Left kidney (tissue), 2 donors: ENCODE data around the gene POLR2L. TPM values are rescaled to one million over a fixed set of nuclear protein-coding genes. Genes with fewer than 3 reads are reported as not detected.

Source experiments
- DNase-seq: peaks from one replicate; pipeline ENCODE4 v3.0.0-alpha.2; 2013
- polyA plus RNA-seq: library from polyadenylated mRNA; unstranded; fragments of 120-200 nt; gene quantifications from one replicate; pipeline ENCODE4 v1.2.1, GENCODE V29; 2013; ENCODE audit not compliant: insufficient read length

POLR2L gene
- polyA plus RNA-seq, 1 donor, result 71.9 TPM

DNA sequence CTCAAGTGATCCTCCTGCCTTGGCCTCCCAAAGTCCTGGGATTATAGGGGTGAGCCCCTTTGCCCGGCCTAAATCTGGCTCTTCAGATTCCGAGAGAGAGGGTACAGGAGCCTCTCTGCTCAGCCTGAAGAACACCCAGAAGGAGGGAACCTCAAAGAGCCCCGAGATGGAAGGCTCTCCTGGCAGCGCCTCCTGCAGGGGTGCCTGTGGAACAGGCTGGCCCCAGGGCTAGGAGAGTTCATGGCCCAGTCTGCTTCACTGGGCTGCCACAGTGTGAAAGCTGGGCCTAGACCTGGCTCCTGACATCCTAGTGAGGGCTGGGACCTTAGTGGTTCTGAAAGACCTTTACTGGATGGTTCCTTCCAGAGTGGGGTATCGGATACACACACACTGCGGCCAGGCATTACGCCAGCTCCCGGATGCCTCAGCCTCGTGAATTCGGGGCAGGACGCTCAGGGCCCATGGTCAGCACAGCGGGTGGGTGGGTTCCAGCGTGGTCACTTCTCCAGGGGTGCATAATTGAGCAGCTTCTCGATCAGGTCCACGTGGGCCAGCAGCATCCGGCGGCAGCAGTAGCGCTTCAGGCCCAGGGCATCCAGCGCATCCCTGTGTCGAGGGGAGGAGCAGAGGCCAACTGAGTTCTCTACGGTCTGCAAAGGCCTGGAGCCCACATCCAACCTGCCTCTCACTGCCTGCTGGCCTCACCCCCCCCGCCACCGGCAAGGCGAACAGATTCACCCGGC lies 2.3 kb downstream of the POLR2L start:
- no peak for DNase-seq

DNA sequence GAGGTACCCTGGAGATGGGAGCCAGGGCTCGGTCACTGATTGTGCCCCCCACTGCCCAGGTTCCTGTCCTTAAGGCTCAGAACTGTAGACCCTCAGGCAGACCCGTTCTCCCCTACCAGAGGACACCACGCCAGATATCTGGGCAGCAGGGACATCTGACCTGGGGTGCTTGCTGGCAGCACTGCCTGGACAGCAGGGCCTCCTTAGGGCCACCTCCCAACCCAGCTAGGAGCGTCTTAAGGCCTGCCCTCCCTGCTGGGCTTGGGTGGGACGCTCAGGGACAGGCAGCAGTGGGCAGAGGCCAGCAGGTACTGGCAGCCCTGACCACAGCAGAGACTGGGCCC lies 3.1 kb downstream of the POLR2L start:
- DNase-seq, result no peak

DNA sequence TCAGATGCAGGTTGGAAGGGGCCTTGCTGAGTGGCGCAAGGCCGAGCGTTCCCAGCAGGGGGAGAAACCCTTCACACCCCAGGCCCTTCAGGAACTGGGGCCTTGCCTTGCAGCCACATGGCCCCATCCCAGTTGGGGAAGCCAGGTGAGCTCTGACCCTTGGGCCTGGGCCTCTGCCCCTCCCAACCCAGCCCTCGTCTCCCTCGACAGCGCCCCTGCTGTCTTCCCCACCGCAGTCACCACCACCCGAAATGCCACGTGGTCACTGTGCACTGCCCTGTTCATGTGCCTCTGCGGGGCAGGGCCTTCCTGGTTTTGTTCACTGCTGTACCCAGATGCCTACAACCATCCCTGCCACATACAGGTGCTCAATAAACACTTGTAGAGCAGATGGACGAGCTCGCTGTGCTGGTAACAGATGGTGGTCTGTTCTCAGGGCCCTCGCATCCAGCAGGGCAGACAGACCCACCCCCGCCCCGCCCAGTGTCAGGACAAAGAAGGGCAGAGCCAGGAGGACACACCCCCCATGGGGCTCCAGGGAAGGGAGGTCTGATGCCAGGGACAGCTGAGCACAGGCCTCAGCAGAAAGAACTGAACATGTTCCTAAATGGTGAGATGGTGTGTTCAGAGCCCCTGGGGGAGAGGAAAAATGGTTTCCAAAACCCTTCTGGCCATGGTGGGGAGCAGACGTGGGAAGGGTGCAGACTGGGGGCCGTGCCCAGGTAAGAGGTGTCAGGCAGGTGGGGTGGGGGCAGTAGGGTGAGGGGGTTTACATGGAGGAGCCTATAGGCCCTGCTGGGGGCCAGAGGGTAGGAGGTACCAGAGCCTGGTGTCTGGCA lies 3.7 kb downstream of the POLR2L start:
- no peak for DNase-seq

DNA sequence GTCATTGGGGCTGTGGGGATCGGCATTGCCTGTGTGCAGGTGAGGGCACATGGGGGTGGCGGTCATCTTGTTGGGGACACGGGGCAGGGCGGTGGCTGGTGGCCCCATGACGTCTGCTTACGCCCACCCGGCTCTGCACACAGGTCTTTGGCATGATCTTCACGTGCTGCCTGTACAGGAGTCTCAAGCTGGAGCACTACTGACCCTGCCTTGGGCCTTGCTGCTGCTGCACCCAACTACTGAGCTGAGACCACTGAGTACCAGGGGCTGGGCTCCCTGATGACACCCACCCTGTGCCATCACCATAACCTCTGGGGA lies 4.4 kb downstream of the POLR2L start:
- DNase-seq, result no peak

DNA sequence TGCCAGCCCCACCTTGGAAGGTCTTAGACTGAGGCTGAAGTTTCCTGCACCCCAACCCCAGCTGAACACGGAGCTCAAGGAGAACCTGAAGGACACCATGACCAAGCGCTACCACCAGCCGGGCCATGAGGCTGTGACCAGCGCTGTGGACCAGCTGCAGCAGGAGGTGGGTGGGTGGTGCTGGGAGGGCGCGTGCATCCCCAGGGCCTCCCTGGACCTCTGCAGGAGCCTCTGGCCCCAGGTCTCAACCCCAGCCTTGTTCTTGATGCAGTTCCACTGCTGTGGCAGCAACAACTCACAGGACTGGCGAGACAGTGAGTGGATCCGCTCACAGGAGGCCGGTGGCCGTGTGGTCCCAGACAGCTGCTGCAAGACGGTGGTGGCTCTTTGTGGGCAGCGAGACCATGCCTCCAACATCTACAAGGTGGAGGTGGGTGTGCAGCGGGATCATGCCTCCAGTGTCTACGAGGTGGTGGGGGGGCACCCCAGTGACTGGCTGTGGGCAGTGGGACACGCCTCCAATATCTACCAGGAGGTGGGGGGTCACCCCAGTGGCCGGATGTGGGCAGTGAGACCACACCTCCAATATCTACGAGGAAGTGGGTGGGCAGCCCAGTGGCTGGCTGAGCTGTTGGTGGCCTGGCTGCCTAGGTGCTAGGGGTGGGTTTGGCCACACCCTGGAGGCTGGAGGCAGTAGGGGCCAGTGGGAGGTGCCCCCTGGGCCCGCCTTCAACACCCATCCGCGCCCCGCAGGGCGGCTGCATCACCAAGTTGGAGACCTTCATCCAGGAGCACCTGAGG lies 4.9 kb downstream of the POLR2L start:
- no peak for DNase-seq

DNA sequence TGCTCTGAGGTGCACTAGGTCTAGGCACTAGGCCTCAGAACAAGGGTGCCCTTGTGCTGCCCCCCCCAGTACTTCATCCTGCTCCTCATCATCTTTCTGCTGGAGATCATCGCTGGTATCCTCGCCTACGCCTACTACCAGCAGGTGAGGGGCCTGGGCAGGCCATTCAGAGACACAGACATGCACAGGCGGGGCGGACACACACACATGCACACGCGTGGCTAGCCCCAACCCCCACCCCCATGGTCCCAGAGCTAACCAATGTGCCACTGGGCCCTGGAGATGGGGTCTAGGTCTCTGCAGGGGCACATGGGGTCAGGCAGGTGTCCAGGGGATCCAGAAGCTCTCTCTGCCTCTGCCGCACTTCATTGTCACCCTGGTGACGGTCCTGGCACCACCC lies 5.6 kb downstream of the POLR2L start:
- DNase-seq, result no peak

DNA sequence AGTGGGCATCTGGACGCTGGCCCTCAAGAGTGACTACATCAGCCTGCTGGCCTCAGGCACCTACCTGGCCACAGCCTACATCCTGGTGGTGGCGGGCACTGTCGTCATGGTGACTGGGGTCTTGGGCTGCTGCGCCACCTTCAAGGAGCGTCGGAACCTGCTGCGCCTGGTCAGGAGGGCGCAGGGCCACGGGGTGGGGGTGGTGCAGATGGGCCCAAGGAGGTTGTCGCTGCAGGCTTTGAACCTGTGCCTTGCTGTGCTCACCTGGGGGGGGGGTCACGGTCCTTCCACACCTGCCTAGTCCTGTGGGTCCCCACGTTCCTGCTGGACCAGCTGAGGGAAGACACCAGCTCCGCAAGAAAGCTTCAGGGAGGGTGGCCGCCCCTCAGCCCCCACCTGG lies 6.1 kb downstream of the POLR2L start:
- no peak for DNase-seq

DNA sequence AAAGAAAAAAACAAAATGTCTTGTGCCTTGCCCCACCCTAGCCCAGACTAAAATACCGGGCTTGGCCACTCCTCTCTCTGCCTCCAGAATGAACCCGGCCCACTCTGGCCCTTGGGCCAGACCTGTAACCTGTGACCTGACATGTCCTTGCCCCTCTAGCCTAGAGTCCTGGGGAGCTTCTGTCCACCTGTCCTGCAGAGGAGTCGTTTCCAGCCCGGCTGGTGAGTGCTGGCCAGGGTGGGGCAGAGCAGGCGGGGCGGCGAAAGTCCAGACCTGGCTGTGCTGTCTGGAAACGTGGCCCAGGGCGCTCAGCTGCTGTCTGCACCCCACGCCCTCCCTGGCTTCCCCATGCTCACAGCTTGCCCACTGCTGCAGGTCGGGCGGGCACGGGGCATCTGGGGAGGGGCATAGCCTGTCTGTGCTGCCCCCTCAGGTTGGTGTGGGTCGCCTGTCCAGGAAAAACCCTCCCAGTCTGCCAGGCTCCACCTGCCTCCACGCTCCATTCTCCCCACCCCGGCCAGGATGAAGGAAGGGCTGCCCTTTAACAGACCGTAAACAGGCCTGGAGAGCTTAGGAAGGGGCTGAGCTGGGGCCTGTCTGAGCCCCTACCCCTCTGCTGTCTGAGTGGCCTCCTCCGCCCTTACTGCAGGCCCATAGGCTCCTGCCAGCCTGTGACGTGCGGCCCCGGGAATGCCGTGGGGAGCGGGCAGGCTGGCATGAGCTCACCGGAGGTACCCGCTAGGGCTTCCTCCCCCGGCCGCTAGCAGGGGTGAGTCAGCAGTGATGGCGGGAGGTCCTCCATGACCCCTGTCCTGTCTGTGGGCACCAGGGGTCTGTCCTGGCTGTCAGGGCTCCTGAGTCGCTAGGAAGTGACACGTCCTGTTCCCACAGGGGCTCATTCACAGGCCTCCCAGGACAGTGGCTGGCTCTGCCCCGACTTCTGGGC lies 7.7 kb downstream of the POLR2L start:
- no peak for DNase-seq

DNA sequence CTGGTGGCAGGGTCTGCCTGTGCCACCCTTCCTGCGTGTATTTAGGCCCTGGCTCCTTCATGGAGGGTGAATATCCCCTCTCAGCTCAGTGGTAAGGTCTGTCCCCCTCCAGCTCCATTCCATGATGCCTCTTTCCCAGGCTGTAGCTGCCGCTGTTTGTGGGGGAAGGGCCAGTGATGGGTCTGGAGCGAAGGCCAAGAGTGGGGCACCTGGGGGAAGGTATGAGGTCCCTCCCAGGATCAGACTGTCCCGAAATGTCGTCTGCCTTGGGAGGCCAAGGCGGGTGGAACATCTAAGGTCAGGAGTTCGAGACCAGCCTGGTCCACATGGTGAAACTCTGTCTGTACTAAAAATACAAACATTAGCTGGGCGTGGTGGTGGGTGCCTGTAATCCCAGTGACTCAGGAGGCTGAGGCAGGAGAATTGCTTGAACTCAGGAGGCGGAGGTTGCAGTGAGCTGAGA lies 8.4 kb downstream of the POLR2L start:
- no peak for DNase-seq

DNA sequence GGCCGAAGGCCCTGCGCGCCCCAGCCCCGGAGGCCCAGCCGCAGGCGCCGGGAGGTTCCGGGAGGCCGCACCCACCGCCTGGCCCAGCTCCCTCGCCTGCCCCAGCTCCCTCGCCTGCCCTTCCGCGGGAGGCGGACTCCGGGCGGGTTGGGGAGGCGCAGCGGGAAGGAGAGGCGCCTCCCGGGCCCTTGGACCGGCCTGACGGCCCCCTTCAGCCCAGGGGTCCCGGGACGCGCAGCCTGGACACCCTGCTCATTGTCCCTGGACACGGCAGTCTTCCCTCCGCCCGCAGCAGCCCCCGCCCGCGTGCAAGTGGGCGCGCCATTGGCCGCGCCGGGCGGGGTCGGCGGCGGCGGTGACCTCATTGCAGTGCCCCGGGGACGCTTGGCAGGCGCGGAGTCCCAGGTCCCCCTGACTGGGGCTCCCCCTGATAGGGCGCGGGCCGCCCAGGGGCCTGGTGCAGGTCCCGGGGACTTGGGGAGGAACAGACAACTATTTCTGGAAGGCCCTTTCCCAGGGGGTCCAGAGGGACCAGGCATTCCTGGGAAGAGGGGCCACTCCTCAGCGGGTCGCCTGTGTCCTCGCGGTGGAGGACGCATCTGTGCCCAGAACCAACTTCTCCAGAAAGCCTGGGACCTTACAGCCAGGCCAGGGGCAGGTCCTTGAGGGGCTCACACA lies 9.1 kb downstream of the POLR2L start:
- no peak for DNase-seq

DNA sequence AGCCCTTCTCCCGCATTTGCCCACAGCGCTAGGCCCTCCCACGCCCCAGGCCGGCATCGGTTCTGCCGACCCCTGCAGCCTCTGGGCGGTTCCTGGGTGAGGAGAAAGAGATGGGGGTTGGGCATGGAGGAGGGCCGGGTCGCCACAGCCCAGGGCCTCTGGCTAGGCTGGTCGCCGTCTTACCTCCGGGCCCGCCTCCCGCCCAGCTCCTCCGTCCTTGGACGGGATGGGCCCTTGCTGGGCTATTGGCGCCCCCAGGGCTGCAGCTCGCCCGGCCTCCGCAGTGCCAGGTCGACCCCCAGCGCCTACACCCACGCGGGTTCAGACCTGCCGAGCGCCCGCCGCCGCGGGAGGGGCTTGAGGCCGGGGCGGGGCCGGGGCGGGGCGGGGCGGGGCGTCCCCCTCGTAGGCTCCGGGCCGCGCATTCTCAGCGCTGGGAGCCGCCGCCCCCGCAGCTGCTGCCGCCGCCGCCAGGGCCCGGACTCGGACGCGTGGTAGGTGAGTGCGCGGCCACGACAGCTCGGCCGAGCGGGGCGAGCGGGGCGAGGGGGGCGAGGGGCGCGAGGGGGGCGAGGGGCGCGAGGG lies 9.7 kb downstream of the POLR2L start, which contains the start of gene CD151:
Gene CD151 (plus strand): TSS at position 424 of the 585 bp plus-strand sequence. CDS start 3,118 bp downstream, outside the sequence.
- DNase-seq, result no peak

DNA sequence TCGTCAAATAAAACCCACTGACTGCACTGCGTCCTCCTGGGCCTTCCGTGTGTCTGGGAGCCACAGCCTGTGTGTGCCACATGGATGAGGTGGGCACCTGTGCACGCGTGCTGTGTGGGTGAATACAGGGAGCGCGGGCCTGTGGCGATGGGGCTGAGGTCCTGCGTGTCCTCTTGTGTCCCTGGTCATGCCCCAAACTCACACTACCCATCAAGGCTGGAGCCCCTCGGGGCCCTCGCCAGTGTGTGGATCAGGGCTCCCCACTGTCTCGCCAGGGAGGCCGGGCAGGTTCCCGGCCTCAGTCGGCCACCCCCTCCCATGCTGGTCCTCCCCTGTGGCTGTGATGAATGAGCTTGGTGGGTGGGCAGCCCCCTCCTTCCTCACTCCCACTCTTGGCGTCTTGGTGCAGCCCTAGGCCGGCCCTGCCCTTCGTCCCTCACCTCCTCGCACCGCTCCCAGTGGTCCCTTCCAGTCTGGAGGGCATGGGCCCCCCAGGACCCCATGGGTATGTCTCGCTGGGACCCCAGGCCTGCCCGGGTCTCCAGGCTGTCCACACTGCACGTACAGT lies 10.3 kb downstream of the POLR2L start:
- no peak for DNase-seq

DNA sequence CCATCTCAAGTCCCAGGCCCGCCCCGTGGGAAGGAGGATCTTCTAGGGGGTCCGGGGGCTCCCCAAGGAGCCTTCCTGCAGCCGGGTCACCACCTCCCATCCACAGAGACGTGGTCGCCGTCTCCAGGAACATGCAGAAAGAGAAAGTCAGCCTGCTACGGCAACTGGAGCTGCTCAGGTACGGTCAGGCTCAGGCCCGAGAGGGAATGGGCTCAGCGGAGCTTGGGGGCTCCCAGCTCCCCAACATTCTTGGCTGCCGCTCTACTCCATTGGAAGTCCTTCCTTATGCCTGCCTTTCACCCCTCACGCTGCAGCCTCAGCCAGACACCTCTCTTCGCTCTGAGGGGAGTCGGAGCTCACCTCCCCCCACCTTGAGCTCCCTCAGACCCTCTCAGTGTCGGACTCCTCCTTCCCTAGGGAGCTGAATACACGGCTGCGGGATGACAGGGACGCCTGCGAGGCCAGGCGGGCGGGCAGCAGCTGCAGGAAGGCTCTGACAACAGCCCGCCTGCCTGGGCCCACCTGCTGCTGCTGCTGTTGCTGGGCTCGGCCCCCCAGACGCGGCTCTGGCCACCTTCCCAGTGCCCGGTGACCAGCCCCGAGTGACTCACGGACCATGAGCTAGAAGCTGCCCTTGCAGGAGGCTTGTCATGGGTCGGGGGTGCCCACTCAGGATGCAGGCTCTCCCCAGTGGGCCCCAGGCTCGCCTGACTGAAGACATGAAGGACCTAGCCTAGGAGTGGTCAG lies 11.0 kb downstream of the POLR2L start:
- DNase-seq, result no peak

DNA sequence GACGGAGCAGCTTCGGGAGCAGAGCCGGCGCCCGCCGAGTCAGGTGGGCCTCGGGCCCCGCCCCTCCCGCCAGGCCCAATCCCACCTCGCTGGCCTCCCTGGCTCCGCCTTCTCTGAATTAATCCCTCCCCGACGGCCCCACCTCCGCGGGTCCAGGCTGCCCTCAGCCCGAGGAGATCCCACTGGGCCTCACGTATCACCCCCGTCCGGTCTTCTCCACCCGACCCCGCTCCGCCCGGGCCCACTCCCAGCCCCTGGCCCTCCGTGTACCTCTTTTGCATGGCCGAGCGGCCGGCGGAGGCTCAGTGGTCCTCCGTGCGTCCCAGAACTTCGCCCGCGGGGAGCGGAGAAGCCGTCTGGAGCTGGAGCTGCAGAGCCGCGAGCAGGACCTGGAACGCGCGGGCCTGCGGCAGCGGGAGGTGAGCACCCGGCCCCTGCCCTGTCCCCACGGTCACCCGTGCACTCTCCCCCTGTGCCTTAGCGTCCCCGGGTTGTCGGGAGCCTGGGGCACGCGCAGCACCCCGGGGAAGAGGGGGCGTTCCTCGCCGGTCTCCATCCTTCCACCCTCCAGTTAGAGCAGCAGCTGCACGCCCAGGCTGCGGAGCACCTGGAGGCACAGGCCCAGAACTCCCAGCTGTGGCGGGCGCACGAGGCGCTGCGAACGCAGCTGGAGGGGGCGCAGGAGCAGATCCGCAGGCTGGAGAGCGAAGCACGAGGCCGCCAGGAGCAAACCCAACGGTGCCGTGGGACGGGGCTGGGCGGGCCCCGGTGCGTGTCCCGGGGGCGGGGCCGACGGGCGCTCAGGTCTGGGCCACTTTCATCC lies 11.8 kb downstream of the POLR2L start:
- no peak for DNase-seq

DNA sequence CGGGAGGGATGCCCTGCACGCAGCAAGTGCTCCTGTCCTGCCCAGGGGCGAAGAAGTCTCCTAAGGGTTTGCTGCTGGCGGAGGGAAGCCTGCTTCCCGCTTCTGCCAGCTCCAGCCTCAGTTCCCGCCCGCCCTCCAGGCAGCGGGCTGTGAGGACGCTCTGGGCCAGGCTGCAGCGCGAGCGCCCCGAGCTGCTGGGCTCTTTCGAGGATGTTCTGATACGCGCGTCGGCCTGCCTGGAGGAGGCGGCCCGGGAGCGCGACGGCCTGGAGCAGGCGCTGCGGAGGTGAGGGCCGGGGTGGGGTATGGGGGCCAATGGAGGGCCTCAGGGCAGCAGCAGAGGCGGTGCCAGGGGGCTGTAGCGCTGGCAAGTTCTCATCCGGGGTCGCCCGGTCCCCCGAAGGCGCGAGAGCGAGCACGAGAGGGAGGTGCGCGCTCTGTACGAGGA lies 12.5 kb downstream of the POLR2L start:
- DNase-seq, result no peak

DNA sequence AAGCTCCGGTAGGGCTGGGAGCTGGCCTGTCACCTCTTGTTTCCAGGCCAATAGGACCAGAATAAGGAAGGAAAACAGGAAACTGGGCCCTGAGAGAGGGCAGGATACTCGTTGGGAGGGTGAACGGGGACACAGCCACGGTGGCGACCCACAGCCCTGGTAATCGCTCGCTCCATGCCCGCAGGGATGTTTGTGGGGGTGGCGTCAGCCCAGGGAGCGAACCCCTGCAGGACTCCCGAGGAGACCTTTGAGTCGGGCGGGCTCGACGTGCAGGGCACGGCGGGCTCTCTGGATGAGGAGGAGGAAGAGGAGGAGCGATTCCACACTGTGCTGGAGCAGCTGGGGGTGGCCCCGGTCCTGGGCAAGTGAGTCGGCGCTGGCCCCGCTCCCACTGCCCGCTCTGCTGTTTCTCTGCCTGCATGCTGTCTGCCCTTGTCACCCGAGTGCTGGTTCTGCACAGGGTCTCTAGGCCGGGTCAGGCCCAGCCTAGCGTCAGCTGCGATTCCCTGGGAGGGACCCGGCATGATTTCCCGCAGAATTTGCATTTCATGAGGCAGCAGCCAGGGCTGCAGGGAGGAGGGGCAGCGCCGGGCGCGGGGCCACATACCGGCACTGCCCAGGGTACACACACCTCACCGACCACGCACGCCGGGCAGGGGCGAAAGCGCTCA lies 13.0 kb downstream of the POLR2L start:
- DNase-seq, result no peak

DNA sequence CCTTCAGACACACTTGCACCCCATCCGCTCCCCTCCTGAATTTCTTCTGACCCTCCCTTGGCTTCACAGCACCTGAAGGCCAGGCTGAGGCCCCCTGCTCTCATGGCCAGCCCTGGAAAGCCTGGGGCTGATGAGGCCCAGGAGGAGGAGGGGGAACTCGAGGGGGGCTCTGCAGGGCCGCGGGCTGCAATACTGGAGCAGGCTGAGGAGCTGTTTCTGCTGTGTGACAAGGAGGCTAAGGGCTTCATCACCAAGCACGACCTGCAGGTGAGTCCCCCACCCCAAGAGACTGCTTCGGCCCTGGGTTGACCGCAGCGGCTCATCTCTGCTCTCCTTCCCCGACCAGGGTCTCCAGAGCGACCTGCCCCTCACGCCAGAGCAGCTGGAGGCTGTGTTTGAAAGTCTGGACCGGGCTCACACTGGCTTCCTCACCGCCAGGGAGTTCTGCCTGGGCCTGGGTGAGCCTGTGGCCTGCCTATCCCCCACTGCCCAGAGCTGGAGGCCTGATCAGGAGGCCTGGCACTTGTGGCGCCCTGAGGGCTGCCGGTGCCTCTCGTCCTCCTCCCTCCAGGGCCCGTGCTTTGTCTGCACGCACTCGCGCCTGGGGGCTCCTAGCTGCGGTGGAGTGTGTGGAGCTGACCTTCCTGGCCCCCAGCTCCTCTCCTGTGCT lies 13.7 kb downstream of the POLR2L start:
- no peak for DNase-seq

DNA sequence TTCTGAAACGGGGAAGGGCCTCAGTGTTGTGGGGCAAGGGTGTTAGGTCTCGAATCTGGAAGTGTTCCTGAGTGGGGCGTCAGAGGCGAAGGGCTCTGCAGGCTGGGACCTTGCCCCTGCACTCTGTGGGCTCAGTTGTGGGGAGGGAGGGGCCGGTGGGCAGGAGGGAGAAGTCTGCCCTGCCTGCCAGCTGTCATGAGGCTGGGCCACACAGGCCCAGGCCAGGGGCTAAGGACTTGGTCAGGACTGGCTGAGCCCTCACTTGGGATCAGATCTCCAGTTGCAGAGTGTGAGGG lies 14.5 kb downstream of the POLR2L start, which contains the start of gene CRACR2B:
Gene CRACR2B (plus strand): TSS at position 23 of the 296 bp plus-strand sequence. CDS start 689 bp downstream, outside the sequence.
- DNase-seq, result no peak
